Uterus (tissue), 2 donors: Measurements from ENCODE around the gene CYP1A1.

ENCODE experiments used
- CTCF ChIP-seq, 4 experiments: fragments of 200-600 bp in 2 of 4; fragments of 450-650 bp in 2 of 4; sonication (generic) in 2 of 4; IDR thresholded peaks; one replicate each; pipeline ENCODE4 v1.5.1; 2016 to 2019; ENCODE audit warnings: antibody characterized with exemption in 4 of 4, mild to moderate bottlenecking in 2 of 4, moderate library complexity in 1 of 4
- POLR2A ChIP-seq, 2 donors: fragments of 450-650 bp; IDR thresholded peaks; one replicate each; pipeline ENCODE4 v1.6.1; 2016; ENCODE audit warnings: antibody characterized with exemption in 2 of 2, mild to moderate bottlenecking in 1 of 2, moderate library complexity in 1 of 2

- TF ChIP-seq CTCF (IDR thresholded peaks at IDR 0.05): no peak
- TF ChIP-seq POLR2A (IDR thresholded peaks at IDR 0.05): no peak
Observed at GRCh38 chr15:74709011-74709410, 16.3 kb downstream of the CYP1A1 start.
